Left ventricle myocardium inferior (tissue), 1 donor: ENCODE data around the gene GHRH. TPM values are rescaled to one million over a fixed set of nuclear protein-coding genes. Genes with fewer than 3 reads are reported as not detected.

Experiments
- DNase-seq: peaks from one replicate; pipeline ENCODE4 v3.0.0-alpha.2; 2020
- H3K27ac ChIP-seq: fragments of 200-600 bp; replicated peaks from 2 replicates; pipeline ENCODE4 v1.8.0; 2021
- H3K27me3 ChIP-seq: fragments of 200-600 bp; 2 replicates; pipeline ENCODE4 v1.8.0; 2021; ENCODE audit warnings: low read depth
- H3K36me3 ChIP-seq: fragments of 200-600 bp; 2 replicates; pipeline ENCODE4 v1.8.0; 2021
- H3K4me1 ChIP-seq: fragments of 200-600 bp; 2 replicates; pipeline ENCODE4 v1.8.0; 2021
- H3K4me3 ChIP-seq: fragments of 200-600 bp; 2 replicates; pipeline ENCODE4 v1.8.0; 2021; ENCODE audit warnings: mild to moderate bottlenecking, moderate library complexity
- H3K9me3 ChIP-seq: fragments of 200-600 bp; replicated peaks from 2 replicates; pipeline ENCODE4 v1.8.0; 2021
- intact Hi-C: fragments of 100-400 bp; cut with micrococcal nuclease; formaldehyde crosslinking; loops from one replicate; pipeline ENCODE4 v1.11.0; 2022
- total RNA-seq: library from RNA; stranded (reverse); fragmentation: NEBNext Ultra II Directional; extraction: Animal tissue kit (Norgen Biotek cat#: 25700); gene quantifications from one replicate; pipeline ENCODE4 v1.2.1, GENCODE V29; 2021
- TF ChIP-seq, protein P1 (sequence below): fragments of 200-600 bp; IDR thresholded peaks from 2 replicates; pipeline ENCODE4 v1.8.0; 2021; ENCODE audit warnings: antibody characterized with exemption, mild to moderate bottlenecking, borderline replicate concordance
- donor health status: DM: no; HTN: yes; CAD: no; lungs with severe emphysema.

Gene GHRH
- total RNA-seq, 1 donor from 2014 or later, result 0.93 TPM

DNA sequence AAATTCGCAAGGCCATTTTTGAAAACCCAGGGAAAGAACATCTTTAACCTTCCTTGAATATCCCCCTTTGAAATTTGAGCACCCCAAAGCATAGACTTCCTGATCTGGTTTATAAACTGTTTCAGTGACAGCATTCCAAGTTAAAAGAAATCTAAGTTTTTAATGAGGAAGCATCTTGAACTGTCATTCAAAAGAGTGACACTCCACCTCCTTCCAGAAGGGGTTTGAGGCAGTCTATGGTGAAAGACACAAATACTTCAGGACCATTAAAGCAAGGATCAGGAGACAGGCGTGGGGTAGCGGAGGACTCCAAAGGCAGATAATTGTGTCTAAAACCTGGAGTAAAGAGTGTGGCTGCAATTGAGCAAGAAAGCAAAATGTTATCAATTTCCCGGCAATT, 691 bp downstream of the GHRH start:
- intact Hi-C loops, result no loop called here
- TF ChIP-seq, protein P1, sequence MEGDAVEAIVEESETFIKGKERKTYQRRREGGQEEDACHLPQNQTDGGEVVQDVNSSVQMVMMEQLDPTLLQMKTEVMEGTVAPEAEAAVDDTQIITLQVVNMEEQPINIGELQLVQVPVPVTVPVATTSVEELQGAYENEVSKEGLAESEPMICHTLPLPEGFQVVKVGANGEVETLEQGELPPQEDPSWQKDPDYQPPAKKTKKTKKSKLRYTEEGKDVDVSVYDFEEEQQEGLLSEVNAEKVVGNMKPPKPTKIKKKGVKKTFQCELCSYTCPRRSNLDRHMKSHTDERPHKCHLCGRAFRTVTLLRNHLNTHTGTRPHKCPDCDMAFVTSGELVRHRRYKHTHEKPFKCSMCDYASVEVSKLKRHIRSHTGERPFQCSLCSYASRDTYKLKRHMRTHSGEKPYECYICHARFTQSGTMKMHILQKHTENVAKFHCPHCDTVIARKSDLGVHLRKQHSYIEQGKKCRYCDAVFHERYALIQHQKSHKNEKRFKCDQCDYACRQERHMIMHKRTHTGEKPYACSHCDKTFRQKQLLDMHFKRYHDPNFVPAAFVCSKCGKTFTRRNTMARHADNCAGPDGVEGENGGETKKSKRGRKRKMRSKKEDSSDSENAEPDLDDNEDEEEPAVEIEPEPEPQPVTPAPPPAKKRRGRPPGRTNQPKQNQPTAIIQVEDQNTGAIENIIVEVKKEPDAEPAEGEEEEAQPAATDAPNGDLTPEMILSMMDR, result no peak
- H3K27ac ChIP-seq, result no peak overlapping the region
- H3K27me3 ChIP-seq, result peaks cover 69% of the 10 kb centered on the region
- no peaks in the 10 kb centered on the region for H3K36me3 ChIP-seq
- DNase-seq, result no peak
- H3K4me1 ChIP-seq, result no peaks in the 10 kb centered on the region
- no peak overlapping the region for H3K4me3 ChIP-seq
- H3K9me3 ChIP-seq, result no peaks in the 10 kb centered on the region

DNA sequence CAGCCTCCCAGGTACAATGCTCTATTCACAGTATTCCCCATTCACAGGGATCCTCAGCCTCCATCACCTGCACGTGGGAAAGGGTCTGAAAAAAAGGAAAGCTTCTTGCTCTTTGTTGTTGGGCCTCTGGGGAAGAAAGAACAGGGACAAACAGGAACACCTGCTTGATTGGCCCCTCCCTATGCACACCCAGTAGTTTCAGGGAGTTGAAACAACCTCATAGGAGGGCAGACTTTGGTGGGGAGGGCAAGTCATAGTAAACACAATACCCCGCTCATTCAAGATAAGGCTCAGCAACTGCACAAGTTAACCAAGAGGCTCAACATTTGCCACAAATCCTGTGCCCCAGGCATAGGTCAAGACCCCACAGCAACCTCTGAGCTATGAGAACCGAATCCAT, 1.7 kb downstream of the GHRH start:
- Histone ChIP-seq H3K36me3 (no peaks in the 10 kb centered on the region), H3K4me3 (no peak overlapping the region), H3K27me3 (peaks cover 66% of the 10 kb centered on the region), H3K4me1 (no peaks in the 10 kb centered on the region), H3K9me3 (peaks cover 3% of the 10 kb centered on the region), H3K27ac (no peak overlapping the region)
- DNase-seq, result no peak
- TF ChIP-seq, protein P1, result no peak
- intact Hi-C loops, result no loop called here

DNA sequence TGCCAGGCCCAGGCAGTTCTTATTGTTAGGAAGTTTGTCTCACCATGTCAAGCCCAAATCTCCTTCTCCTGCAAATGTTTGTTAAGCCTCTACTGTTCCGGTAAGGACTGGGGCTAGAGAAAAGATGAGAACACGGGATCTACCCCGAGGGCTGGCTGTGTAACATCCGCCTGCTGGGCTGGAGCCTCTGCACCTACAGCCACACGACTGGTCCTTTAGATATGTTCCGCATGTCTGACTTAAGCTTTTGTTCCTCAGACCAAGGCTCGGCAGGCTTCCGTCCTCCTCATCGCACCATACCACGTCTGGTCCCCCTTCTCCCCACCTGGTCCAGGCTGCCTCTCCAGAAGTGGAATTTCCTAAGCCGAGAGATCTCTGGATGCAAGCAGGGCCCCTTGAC, 2.6 kb downstream of the GHRH start:
- Histone ChIP-seq H3K4me1 (no peaks in the 10 kb centered on the region), H3K27me3 (peaks cover 66% of the 10 kb centered on the region), H3K36me3 (no peaks in the 10 kb centered on the region), H3K27ac (no peak overlapping the region), H3K4me3 (no peak overlapping the region), H3K9me3 (peaks cover 11% of the 10 kb centered on the region)
- no peak for DNase-seq
- intact Hi-C loops, result no loop called here
- TF ChIP-seq, protein P1, result no peak

DNA sequence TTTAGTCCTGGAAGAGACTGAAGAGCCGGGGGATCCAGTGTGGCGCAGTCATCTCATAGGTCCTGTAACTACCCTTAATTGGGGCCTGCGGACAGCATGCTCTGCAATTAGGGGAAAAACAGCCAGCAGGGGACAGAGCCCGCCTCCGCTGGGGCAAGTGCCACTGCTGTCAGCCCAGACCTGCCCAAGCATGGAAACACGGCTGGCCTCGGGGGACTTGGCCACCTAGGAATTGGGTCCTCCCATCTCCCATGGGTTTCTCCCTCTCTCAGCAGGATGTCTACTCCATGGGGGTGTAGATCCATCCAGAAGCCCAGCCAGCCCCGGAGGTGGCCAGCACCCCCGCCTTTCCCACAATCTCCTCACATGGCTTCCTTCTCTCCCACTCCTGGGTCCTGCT, 3.6 kb downstream of the GHRH start:
- H3K27me3 ChIP-seq, result peaks cover 65% of the 10 kb centered on the region
- intact Hi-C loops, result no loop called here
- no peak overlapping the region for H3K4me3 ChIP-seq
- DNase-seq, result no peak
- H3K9me3 ChIP-seq, result peaks cover 15% of the 10 kb centered on the region
- TF ChIP-seq, protein P1, result no peak
- H3K36me3 ChIP-seq, result no peaks in the 10 kb centered on the region
- H3K4me1 ChIP-seq, result no peaks in the 10 kb centered on the region
- no peak overlapping the region for H3K27ac ChIP-seq

DNA sequence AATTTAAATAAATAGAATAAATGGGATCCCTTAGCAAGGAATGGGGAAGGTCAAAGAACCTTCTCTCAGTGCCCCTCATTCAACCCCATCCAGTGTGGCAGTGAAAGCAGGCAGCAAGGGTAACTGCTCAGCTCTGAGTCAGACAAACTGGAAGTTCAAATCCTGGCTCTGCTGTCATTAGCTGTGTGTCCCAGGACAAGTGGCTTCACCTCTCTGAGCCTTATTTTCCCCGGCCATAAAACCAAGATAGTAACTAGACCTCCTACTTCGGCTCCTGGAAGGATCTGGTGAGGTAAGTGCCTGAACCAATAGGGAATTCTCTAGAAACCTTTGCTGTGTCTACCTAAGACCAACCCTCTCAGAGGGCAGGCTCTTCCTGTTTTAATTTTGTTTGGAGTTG, 4.1 kb downstream of the GHRH start:
- intact Hi-C loops, result no loop called here
- TF ChIP-seq, protein P1, result no peak

DNA sequence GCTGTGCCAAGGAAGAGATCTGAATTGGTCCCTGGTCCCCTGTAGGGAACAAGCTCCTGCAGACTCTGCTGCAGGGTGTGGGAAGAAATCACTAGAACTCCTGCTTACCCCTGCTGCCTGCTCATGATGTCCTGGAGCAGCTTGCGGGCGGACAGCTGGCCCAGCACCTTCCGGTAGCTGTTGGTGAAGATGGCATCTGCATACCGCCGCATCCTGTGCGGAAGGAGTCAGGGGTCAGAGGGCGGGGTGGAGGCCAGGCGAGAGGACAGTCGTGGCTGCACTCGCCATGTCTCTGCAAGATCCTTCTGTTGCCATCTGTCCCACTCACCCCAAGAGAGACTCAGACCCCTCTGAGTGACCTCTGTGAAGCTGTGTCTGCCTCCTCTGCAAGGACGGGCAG, 5.3 kb downstream of the GHRH start:
- H3K27ac ChIP-seq, result no peak overlapping the region
- no peak for DNase-seq
- intact Hi-C loops, result no loop called here
- H3K9me3 ChIP-seq, result peaks cover 15% of the 10 kb centered on the region
- H3K4me3 ChIP-seq, result no peak overlapping the region
- no peaks in the 10 kb centered on the region for H3K4me1 ChIP-seq
- H3K36me3 ChIP-seq, result no peaks in the 10 kb centered on the region
- TF ChIP-seq, protein P1, result no peak
- peaks cover 48% of the 10 kb centered on the region for H3K27me3 ChIP-seq

More for the DNA sequence above, 4.1 kb downstream of the GHRH start:
- Histone ChIP-seq H3K4me1 (no peaks in the 10 kb centered on the region), H3K9me3 (peaks cover 15% of the 10 kb centered on the region), H3K36me3 (no peaks in the 10 kb centered on the region), H3K4me3 (no peak overlapping the region), H3K27ac (no peak overlapping the region), H3K27me3 (peaks cover 60% of the 10 kb centered on the region)
- no peak for DNase-seq
